Effector memory CD8-positive, alpha-beta T cell (primary cell): ENCODE measurements around the gene PDCD5.
A peak's percentile ranks its signal among the peaks of the same experiment; 100 is the strongest.
"Not testable (repeated sequence)": the region's sequence is repeated elsewhere in the genome, so short reads cannot be mapped to it uniquely, and the experiment has no call there.

Experiments
- ATAC-seq: fragments of 150-1000 bp; cut with Tn5 transposase; replicated peaks from 2 replicates; pipeline ENCODE4 v1.10.0; 2021; ENCODE audit warnings: mild to moderate bottlenecking, moderate library complexity
- DNase-seq, 3 experiments: peaks; one replicate each; pipeline ENCODE4 v3.0.0; 2021
- H3K27ac Mint-ChIP-seq, 2 donors: one replicate each; pipeline ENCODE4 v1.8.0; 2022; ENCODE audit warnings: mild to moderate bottlenecking in 2 of 2, mixed read lengths in 2 of 2, moderate library complexity in 2 of 2
- H3K27me3 Mint-ChIP-seq, 2 donors: one replicate each; pipeline ENCODE4 v1.8.0; 2022; ENCODE audit warnings: mixed read lengths in 2 of 2
- H3K36me3 Mint-ChIP-seq: one replicate; pipeline ENCODE4 v1.8.0; 2022; ENCODE audit warnings: mild to moderate bottlenecking, moderate library complexity, mixed read lengths; ENCODE audit not compliant: insufficient read depth
- H3K4me1 Mint-ChIP-seq, 2 donors: one replicate each; pipeline ENCODE4 v1.8.0; 2022; ENCODE audit warnings: low read depth in 2 of 2, mixed read lengths in 2 of 2
- H3K4me3 Mint-ChIP-seq, 2 donors: one replicate each; pipeline ENCODE4 v1.8.0; 2022; ENCODE audit warnings: mild to moderate bottlenecking in 2 of 2, mixed read lengths in 2 of 2, moderate library complexity in 2 of 2
- H3K9me3 Mint-ChIP-seq, 2 donors: one replicate each; pipeline ENCODE4 v1.8.0; 2022; ENCODE audit warnings: mixed read lengths in 2 of 2
- total RNA-seq, 9 experiments: gene quantifications; one replicate each; lab custom pipeline; 2026; lab: John Stamatoyannopoulos, UW

Gene PDCD5, protein sequence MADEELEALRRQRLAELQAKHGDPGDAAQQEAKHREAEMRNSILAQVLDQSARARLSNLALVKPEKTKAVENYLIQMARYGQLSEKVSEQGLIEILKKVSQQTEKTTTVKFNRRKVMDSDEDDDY
- total RNA-seq = 17.0 to 145 (median 55.1) reads per million in 9 experiments

DNA sequence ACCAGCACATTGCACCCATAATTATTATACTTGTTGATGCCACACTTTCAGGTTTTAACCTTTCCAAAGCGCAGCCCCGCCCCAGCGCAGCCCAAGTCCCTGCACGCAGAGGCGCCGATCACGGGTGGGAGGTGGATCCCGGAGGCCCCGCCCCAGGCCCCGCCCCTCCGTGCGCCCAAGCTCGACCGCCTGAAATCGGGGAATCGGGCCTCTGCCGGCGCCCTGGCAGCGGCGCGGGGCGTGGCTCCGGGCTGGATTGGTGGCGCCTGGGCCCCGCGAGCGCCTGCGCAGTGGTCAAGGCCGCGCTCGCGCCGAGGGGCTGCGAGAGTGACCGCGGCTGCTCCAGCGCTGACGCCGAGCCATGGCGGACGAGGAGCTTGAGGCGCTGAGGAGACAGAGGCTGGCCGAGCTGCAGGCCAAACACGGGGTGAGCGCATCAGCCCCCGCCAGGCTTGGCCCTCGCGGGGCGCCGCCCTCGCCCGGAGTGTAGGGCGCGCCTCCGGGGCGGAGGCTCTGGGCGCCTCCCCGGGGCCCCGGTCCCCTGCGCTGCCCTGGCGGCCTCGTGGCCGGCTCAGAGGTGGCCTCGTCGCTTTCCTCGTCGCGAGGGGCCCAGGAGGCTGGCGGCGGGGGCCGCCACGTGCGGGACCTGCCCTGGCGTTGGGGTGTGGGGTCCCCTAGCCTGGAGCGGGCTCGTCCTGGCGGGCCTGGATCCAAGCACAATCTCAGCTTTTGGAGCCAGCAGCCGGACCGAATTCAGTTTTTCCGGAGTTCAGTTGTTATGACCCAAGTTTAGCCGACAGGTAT is at the start of gene PDCD5:
PDCD5 (plus strand) TSS at position 290 of the 804 bp plus-strand sequence; CDS start at position 362, 72 bp downstream.
- H3K27ac Mint-ChIP-seq = peak within 1 kb of the TSS; percentile 19 to 79
- peak; percentile 85 to 90 (median 88) for DNase-seq
- peaks cover 9 to 29% of the 10 kb centered on the region in 2 donors for H3K4me1 Mint-ChIP-seq
- ATAC-seq = peak; percentile 91
- peaks cover under 1% of the 10 kb centered on the region for H3K36me3 Mint-ChIP-seq
- peak within 1 kb of the TSS; percentile 82 to 93 for H3K4me3 Mint-ChIP-seq
- peaks cover under 1 to 5% of the 10 kb centered on the region in 2 donors for H3K27me3 Mint-ChIP-seq
- H3K9me3 Mint-ChIP-seq = no peaks in the 10 kb centered on the region

DNA sequence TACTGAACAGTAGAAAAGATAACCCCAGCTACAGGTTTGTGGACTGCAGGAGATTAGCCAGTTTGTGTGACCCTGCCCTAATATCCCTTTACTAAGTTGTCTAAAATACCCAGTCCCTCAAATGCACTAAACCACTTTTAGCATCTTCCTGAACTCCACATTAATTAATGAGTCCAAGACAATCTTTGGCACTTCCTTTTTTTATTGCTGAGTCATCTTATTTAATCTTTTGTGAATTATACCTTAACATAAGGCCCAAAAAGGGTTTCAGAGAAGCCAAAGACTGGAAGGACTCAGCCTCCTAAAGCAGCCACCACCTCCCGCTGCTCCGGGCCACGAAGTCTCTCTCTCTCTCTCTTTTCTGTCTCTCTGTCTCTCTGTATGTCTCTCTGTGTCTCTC is 48.8 kb upstream of the PDCD5 start:
- H3K9me3 Mint-ChIP-seq = peaks cover 0 to 1% of the 10 kb centered on the region in 2 donors
- H3K4me1 Mint-ChIP-seq = no peaks in the 10 kb centered on the region
- ATAC-seq = no peak
- H3K27me3 Mint-ChIP-seq = no peaks in the 10 kb centered on the region
- H3K4me3 Mint-ChIP-seq = no peak overlapping the region
- H3K36me3 Mint-ChIP-seq = no peaks in the 10 kb centered on the region
- DNase-seq = no peak
- no peak overlapping the region for H3K27ac Mint-ChIP-seq

DNA sequence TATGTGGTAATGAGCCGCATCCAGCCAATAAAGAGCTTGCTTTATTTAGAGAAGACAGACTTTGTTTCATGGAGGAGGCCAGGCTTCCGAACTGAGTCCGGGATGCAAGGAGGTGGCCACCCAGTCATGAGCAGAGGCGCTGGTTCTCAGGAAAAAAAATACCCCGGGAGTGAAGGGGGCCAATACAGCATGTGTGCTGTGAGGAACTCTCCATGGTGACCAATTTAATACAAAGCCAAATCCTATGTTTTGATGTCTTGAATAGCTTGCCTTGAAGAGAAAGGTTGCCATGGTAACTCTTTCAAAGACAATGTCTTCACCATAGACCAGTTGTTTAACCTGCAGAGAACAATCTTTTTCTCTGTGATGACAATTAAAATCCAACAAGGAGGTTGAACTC is 43.4 kb upstream of the PDCD5 start:
- Mint-ChIP-seq H3K27me3 (peaks cover 4 to 20% of the 10 kb centered on the region in 2 donors), H3K27ac (no peak overlapping the region), H3K9me3 (peaks cover 0 to 4% of the 10 kb centered on the region in 2 donors), H3K4me3 (no peak overlapping the region), H3K4me1 (peaks cover 7 to 10% of the 10 kb centered on the region in 2 donors), H3K36me3 (no peaks in the 10 kb centered on the region)
- DNase-seq = no peak
- ATAC-seq = no peak

DNA sequence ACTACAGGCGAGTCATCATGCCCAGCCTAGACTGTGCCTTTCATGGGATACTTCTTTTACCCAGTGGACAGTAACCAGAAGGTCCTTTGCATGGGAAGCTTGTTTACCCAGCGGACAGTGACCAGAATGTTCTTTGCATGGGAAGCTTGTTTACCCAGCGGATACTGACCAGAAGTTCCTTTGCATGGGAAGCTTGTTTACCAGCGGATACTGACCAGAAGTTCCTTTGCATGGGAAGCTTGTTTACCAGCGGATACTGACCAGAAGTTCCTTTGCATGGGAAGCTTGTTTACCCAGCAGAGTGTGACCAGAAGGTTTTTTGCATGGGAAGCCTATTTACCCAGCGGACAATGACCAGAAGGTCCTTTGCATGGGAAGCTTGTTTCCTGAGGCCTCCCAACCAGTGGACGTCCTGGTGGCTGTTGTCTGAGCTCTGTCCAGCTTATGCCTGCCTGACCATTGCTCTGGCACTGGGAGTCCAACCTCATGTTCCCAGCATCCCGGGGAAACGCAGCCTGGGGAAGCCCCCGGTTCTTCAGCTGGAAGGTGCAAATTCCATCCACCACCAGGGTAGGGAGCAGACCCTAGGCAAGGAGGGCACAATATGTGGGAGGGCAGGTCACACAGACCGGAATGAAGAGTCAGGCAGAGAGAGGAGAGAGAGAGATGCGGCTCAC is 41.6 kb upstream of the PDCD5 start:
- Mint-ChIP-seq H3K27ac (no peak overlapping the region), H3K36me3 (no peaks in the 10 kb centered on the region), H3K4me3 (no peak overlapping the region), H3K4me1 (peaks cover 7 to 10% of the 10 kb centered on the region in 2 donors), H3K27me3 (peaks cover 4 to 22% of the 10 kb centered on the region in 2 donors), H3K9me3 (peaks cover 0 to 4% of the 10 kb centered on the region in 2 donors)
- ATAC-seq (no peak), DNase-seq (no peak)

DNA sequence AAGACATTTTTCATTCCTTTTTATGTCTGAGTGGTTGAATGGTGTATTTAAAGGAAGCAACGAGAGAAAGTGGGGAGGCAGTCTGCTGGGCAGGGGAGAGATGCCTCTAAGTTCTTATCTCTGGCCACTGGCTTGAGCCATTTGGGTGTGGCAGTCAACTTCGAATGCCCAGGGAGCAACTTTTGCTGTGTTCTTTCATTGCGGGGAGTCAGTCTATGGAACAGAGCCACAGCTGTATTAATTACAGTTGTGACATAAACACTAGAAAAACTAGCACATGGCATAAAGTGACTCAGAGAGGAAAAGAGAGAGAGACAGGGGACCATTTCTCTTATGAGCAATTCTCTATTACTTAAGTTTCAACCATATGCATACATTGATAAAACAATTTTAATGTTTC is 40.4 kb upstream of the PDCD5 start:
- ATAC-seq = no peak
- no peak overlapping the region for H3K4me3 Mint-ChIP-seq
- no peak for DNase-seq

DNA sequence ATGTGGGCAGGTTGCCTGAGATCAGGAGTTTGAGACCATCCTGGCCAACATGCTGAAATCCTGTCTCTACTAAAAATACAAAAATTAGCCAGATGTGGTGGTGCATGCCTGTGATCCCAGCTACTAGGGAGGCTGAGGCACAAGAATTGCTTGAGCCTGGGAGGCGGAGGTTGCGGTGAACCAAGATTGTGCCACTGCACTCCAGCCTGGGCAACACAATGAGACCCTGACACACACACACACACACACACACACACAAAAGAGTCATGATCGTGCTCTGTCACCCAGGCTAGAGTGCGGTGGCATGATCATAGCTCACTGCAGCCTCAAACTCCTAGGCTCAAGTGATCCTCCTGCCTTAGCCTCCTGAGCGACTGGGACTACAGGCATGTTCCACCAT is 39.6 kb upstream of the PDCD5 start:
- not testable (repeated sequence) for H3K36me3 Mint-ChIP-seq, ATAC-seq, H3K27ac Mint-ChIP-seq, H3K4me3 Mint-ChIP-seq, H3K9me3 Mint-ChIP-seq, DNase-seq
- Mint-ChIP-seq H3K27me3 (peaks cover 4 to 22% of the 10 kb centered on the region in 2 donors), H3K4me1 (peaks cover 7 to 10% of the 10 kb centered on the region in 2 donors)

More for the DNA sequence above, 40.4 kb upstream of the PDCD5 start:
- peaks cover 7 to 10% of the 10 kb centered on the region in 2 donors for H3K4me1 Mint-ChIP-seq
- H3K27ac Mint-ChIP-seq = no peak overlapping the region
- no peaks in the 10 kb centered on the region for H3K36me3 Mint-ChIP-seq
- H3K27me3 Mint-ChIP-seq = peaks cover 4 to 22% of the 10 kb centered on the region in 2 donors
- H3K9me3 Mint-ChIP-seq = peaks cover 0 to 4% of the 10 kb centered on the region in 2 donors

DNA sequence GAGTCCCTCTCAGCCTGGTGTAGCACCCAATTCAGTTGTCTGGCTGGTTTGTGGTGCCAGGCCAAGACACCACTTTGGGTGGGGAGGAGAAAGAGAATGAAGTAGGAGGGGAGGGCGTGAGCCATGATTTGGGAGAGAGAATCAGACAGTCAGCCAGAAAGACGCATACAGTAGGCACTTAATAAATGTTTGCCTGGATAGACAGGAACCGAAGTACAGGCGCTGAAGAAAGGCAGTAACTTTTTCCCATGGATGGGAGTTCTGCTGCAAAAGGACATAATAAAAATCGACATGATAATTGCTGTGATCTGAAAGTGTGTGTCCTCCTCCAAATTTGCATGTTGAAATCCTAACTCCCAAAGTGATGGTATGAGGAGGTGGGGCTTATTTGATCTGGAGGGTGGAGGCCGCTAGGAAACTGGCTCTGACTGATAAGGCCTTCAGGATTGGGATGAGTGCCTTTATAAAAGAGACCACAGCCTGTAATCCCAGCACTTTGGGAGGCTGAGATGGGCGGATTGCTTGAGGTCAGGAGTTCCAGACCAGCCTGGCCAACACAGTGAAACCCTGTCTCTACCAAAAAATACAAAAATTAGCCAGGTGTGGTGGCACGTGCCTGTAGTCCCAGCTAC is 38.4 kb upstream of the PDCD5 start:
- peaks cover 9 to 29% of the 10 kb centered on the region in 2 donors for H3K27me3 Mint-ChIP-seq
- peaks cover 7 to 10% of the 10 kb centered on the region in 2 donors for H3K4me1 Mint-ChIP-seq
- no peaks in the 10 kb centered on the region for H3K36me3 Mint-ChIP-seq
- ATAC-seq = no peak
- no peak for DNase-seq
- peaks cover 0 to 2% of the 10 kb centered on the region in 2 donors for H3K9me3 Mint-ChIP-seq
- H3K27ac Mint-ChIP-seq = no peak overlapping the region
- no peak overlapping the region for H3K4me3 Mint-ChIP-seq

DNA sequence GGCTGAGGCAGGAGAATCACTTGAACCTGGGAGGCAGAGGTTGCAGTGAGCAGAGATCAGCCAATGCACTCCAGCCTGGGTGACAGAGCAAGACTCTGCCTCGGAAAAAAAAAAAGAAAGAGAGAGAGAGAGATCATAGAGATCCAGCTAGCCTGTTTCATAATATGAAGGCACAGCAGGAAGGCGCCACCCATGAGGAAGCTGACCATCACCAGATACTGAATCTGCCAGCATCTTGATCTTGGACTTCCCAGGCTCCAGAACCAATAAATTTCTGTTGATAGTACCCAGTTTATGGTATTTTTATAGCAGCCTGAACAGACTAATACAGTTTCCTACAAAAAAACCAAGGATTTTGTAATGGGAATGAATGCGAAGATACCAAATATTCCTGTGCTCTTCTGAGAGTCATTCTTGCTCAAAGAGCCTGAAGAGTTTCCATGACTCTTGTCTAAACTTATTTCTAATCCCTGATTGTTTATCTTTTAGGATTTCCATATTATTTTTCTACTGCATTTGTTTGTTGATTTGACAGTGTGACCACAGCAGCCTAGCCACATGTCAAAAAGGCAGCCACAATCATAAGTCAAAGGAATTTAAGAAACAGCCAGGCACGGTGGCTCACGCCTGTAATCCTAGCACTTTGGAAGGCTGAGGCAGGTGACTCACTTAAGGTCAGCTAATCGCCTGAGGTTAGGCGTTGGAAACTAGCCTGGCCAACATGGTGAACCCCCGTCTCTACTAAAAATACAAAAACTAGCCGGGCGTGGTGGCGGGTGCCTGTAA is 37.7 kb upstream of the PDCD5 start:
- peaks cover 11 to 29% of the 10 kb centered on the region in 2 donors for H3K27me3 Mint-ChIP-seq
- no peak overlapping the region for H3K4me3 Mint-ChIP-seq
- H3K4me1 Mint-ChIP-seq = peaks cover 5% of the 10 kb centered on the region in 2 donors
- no peak for DNase-seq
- no peaks in the 10 kb centered on the region for H3K36me3 Mint-ChIP-seq
- peaks cover 0 to 2% of the 10 kb centered on the region in 2 donors for H3K9me3 Mint-ChIP-seq
- no peak overlapping the region for H3K27ac Mint-ChIP-seq
- no peak for ATAC-seq

DNA sequence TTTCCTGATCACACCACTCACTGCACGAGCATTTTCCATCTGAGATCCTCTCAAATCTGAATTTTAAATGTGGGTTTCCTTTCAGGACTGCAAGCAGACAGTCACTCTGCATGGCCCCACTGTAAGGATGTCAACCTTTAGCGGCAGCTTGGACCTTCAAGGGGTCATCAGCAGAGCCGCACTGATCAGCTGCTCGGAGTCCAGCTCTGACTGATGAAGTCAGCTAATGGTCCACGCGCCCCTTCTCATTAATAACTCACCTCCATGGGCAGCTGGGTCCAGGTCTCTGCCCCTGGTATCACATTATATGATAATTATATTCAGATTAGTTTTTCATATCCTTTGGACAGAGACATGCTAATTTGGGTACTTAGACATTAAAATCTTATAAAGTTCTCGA is 36.1 kb upstream of the PDCD5 start:
- Mint-ChIP-seq H3K27me3 (peaks cover 7 to 29% of the 10 kb centered on the region in 2 donors), H3K4me3 (no peak overlapping the region), H3K27ac (no peak overlapping the region), H3K36me3 (no peaks in the 10 kb centered on the region), H3K9me3 (no peaks in the 10 kb centered on the region), H3K4me1 (peaks cover 0 to 2% of the 10 kb centered on the region in 2 donors)
- DNase-seq (no peak), ATAC-seq (no peak)

DNA sequence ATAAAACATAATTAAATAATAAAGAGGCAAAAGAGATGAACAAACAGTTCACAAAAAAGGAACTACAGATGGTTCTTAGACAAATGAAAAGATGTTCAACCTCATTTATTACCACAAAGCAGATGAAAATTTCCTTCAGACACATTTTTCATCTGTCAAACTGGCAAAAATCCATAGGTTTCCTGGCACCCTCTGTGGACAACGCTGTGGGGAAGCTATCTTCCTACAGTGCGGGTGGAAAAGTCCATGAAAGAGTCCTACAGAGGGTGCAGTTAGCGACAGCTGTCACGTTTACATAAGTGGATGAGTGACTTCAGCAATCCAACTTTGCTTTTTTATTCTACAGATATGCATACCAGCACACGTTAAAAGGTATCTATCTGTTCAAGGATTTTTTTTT is 30.3 kb upstream of the PDCD5 start:
- ATAC-seq = no peak
- no peaks in the 10 kb centered on the region for H3K4me1 Mint-ChIP-seq

DNA sequence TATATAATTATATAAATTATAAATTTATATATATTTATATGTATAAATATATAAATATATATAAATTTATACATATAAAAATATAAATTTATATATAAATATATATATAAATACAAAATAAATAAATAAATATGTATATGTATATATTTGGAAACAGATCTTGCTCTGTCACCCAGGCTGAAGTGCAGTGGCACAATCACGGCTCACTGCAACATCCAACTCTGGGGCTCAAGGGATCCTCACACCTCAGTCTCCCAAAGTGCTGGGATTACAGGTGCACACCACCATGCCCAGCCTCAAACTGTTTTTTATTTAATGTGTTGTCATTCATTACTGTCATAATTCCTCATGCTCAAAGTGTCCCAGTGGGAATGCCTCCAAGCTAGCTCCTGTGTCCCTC is 25.2 kb upstream of the PDCD5 start:
- peaks cover 3% of the 10 kb centered on the region for H3K36me3 Mint-ChIP-seq
- no peak overlapping the region for H3K4me3 Mint-ChIP-seq
- peaks cover 6 to 15% of the 10 kb centered on the region in 2 donors for H3K27me3 Mint-ChIP-seq
- no peak for ATAC-seq
- H3K9me3 Mint-ChIP-seq = no peaks in the 10 kb centered on the region
- no peak overlapping the region for H3K27ac Mint-ChIP-seq
- peaks cover 3 to 5% of the 10 kb centered on the region in 2 donors for H3K4me1 Mint-ChIP-seq
- no peak for DNase-seq

More for the DNA sequence above, 30.3 kb upstream of the PDCD5 start:
- DNase-seq = no peak
- no peak overlapping the region for H3K27ac Mint-ChIP-seq
- no peak overlapping the region for H3K4me3 Mint-ChIP-seq
- H3K9me3 Mint-ChIP-seq = no peaks in the 10 kb centered on the region
- peaks cover 3% of the 10 kb centered on the region for H3K36me3 Mint-ChIP-seq
- H3K27me3 Mint-ChIP-seq = peaks cover 7% of the 10 kb centered on the region in 2 donors

DNA sequence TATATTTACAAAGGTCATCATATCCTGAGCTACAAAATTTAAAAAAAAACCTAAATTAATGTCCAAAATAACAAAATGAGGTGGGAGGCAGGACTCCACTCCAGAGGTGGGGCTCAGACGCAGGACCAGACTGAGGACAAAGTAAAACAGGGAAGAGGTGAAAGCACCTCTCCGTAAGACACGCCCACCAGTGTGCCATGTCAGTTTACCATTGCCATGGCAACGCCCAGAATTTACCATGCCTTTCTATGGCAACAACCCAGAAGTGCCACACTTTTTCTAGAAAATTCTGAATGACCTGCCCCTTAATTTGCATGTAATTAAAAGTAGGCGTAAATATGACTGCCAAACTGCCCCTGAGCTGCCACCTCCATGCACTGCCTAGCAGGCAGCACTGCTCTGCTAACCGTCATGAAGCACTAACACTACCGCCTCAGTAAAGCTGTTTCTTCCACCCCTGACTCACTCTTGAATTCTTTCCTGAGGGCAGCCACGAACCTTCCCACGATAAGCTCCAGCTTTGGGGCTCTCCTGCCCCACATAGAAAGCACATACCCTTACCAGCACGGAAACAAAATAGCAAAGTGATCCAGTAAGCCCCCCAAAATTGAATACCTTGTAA is 22.3 kb upstream of the PDCD5 start:
- ATAC-seq = no peak
- H3K36me3 Mint-ChIP-seq = no peaks in the 10 kb centered on the region
- no peak for DNase-seq
- peaks cover 3 to 5% of the 10 kb centered on the region in 2 donors for H3K4me1 Mint-ChIP-seq
- H3K27ac Mint-ChIP-seq = no peak overlapping the region
- H3K9me3 Mint-ChIP-seq = no peaks in the 10 kb centered on the region
- H3K27me3 Mint-ChIP-seq = peaks cover 6 to 15% of the 10 kb centered on the region in 2 donors
- no peak overlapping the region for H3K4me3 Mint-ChIP-seq
